GM12892 (cell line): ENCODE measurements around the gene ITSN1.

Source experiments
- POLR2AphosphoS5 ChIP-seq: IDR thresholded peaks from 2 replicates; pipeline ENCODE4 v1.6.1; 2011; ENCODE audit warnings: low read depth, low read length, control low read depth
- TAF1 ChIP-seq: IDR thresholded peaks from 2 replicates; pipeline ENCODE4 v1.6.1; 2011; ENCODE audit warnings: low read depth, mild to moderate bottlenecking, control low read depth, low read length, borderline replicate concordance

- TF ChIP-seq TAF1, result no peak
- TF ChIP-seq POLR2AphosphoS5, result no peak
Observed at GRCh38 chr21:33663241-33663640, 20.9 kb downstream of the ITSN1 start.
